Left ventricle myocardium inferior (tissue), 1 donor: ENCODE results near the gene NCF2. TPM values are rescaled to one million over a fixed set of nuclear protein-coding genes. Genes with fewer than 3 reads are reported as not detected.
"Not testable (repeated sequence)": the region's sequence is repeated elsewhere in the genome, so short reads cannot be mapped to it uniquely, and the experiment has no call there.

Experiments
- DNase-seq: peaks from one replicate; pipeline ENCODE4 v3.0.0-alpha.2; 2020
- H3K27ac ChIP-seq: fragments of 200-600 bp; replicated peaks from 2 replicates; pipeline ENCODE4 v1.8.0; 2021
- H3K27me3 ChIP-seq: fragments of 200-600 bp; 2 replicates; pipeline ENCODE4 v1.8.0; 2021; ENCODE audit warnings: low read depth
- H3K36me3 ChIP-seq: fragments of 200-600 bp; 2 replicates; pipeline ENCODE4 v1.8.0; 2021
- H3K4me1 ChIP-seq: fragments of 200-600 bp; 2 replicates; pipeline ENCODE4 v1.8.0; 2021
- H3K4me3 ChIP-seq: fragments of 200-600 bp; 2 replicates; pipeline ENCODE4 v1.8.0; 2021; ENCODE audit warnings: mild to moderate bottlenecking, moderate library complexity
- H3K9me3 ChIP-seq: fragments of 200-600 bp; replicated peaks from 2 replicates; pipeline ENCODE4 v1.8.0; 2021
- intact Hi-C: fragments of 100-400 bp; cut with micrococcal nuclease; formaldehyde crosslinking; loops from one replicate; pipeline ENCODE4 v1.11.0; 2022
- total RNA-seq: library from RNA; stranded (reverse); fragmentation: NEBNext Ultra II Directional; extraction: Animal tissue kit (Norgen Biotek cat#: 25700); gene quantifications from one replicate; pipeline ENCODE4 v1.2.1, GENCODE V29; 2021
- TF ChIP-seq, protein P1 (sequence below): fragments of 200-600 bp; IDR thresholded peaks from 2 replicates; pipeline ENCODE4 v1.8.0; 2021; ENCODE audit warnings: antibody characterized with exemption, mild to moderate bottlenecking, borderline replicate concordance
- donor health status: DM: no; HTN: yes; CAD: no; lungs with severe emphysema.

NCF2 gene
- total RNA-seq, 1 donor from 2014 or later, result 4.5 TPM

DNA sequence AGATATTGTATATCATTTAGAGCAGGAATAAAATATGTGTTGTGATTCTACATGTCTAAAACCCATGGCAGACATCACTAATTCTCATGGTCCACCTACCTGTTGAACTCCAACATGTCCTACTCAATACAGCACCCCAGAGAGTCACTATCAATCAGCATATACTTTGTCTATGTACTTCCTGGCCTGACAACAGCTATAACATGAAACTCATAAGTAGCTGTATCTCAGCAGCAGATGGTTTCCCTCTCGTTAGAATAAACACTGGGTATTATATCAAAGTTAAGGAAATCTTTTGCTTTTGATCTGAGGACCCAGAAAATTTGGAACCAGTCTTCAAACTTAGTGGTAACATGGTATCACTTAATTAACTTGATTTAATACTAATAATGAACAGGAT, 29.5 kb upstream of the NCF2 start:
- H3K27me3 ChIP-seq, result no peaks in the 10 kb centered on the region
- H3K36me3 ChIP-seq, result no peaks in the 10 kb centered on the region
- peaks cover 22% of the 10 kb centered on the region for H3K4me1 ChIP-seq
- H3K9me3 ChIP-seq, result no peaks in the 10 kb centered on the region
- no peak overlapping the region for H3K27ac ChIP-seq
- TF ChIP-seq, protein P1, sequence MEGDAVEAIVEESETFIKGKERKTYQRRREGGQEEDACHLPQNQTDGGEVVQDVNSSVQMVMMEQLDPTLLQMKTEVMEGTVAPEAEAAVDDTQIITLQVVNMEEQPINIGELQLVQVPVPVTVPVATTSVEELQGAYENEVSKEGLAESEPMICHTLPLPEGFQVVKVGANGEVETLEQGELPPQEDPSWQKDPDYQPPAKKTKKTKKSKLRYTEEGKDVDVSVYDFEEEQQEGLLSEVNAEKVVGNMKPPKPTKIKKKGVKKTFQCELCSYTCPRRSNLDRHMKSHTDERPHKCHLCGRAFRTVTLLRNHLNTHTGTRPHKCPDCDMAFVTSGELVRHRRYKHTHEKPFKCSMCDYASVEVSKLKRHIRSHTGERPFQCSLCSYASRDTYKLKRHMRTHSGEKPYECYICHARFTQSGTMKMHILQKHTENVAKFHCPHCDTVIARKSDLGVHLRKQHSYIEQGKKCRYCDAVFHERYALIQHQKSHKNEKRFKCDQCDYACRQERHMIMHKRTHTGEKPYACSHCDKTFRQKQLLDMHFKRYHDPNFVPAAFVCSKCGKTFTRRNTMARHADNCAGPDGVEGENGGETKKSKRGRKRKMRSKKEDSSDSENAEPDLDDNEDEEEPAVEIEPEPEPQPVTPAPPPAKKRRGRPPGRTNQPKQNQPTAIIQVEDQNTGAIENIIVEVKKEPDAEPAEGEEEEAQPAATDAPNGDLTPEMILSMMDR, result no peak
- intact Hi-C loops, result no loop called here
- H3K4me3 ChIP-seq, result no peak overlapping the region
- no peak for DNase-seq

DNA sequence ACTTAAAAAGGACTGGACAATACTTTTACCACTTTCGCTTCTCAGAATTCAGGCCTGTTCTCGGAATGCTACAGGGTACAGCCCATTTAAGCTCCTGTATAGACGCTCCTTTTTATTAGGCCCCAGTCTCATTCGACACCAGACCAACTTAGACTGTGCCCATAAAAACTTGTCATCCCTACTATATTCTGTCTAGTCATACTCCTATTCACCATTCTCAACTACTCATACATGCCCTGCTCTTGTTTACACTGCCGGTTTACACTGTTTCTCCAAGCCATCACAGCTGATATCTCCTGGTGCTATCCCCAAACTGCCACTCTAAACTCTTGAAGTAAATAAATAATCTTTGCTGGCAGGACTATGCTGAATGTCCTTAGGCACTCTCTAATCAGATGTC, 27.9 kb upstream of the NCF2 start:
- H3K9me3 ChIP-seq, H3K4me3 ChIP-seq, DNase-seq, H3K27ac ChIP-seq, H3K36me3 ChIP-seq, intact Hi-C loops, H3K27me3 ChIP-seq: not testable (repeated sequence)
- H3K4me1 ChIP-seq, result peaks cover 14% of the 10 kb centered on the region

DNA sequence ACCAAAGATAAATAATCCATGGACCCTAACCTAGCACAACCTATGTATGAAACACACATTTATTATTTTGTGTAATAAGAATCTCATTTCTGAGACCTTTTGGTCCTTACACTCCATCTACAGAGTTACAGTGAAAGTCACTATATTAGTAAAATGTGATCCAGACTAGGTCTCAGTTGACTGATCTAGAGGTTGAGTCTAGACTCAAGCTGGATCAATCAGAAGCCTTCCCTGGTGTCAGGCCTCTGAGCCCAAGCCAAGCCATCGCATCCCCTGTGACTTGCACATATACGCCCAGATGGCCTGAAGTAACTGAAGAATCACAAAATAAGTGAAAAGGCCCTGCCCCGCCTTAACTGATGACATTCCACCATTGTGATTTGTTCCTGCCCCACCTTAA, 22.7 kb upstream of the NCF2 start:
- H3K27me3 ChIP-seq, H3K9me3 ChIP-seq, H3K27ac ChIP-seq, intact Hi-C loops, DNase-seq, H3K4me3 ChIP-seq, H3K36me3 ChIP-seq: not testable (repeated sequence)
- H3K4me1 ChIP-seq, result peaks cover 27% of the 10 kb centered on the region

DNA sequence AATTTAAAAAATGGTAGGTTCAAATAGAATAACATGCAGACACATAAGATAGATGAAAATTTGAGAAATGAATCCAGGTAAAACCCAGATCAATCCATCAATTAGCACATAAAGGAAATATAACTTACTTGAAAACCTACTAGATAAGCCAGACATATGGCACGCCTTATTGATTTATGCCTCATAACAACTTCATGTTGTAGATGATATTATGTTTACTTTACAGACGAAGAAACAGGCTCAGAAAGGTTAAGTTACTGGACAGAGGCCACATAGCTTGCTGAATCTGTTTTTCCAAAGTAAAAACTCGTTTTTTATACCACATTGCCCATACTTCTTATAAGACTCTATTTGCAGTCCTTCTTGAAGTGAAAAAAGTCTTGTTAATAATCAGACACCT, 22.1 kb upstream of the NCF2 start:
- Histone ChIP-seq H3K27ac (no peak overlapping the region), H3K27me3 (no peaks in the 10 kb centered on the region), H3K4me1 (peaks cover 27% of the 10 kb centered on the region), H3K9me3 (no peaks in the 10 kb centered on the region), H3K4me3 (no peak overlapping the region), H3K36me3 (no peaks in the 10 kb centered on the region)
- intact Hi-C loops, result no loop called here
- DNase-seq, result no peak
- TF ChIP-seq, protein P1, result no peak

DNA sequence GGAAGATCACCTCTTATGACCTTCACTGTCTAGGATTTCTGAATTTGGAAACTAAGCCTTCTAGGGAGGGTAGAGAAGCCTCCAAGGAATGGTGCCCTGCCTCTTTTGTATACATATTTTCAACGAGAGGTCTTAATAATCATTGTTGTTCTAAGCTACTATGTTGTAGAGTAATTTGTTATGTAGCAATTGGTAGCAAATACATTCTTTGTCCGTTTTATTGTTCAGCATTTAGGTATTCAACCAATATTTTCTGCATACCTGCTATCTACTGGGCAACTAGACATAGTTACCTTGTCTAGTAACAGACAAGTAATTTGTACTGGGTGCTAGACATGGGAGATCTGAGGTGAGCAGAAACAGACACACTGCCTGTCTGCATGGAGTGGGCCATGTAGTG, 20.8 kb upstream of the NCF2 start:
- Histone ChIP-seq H3K27me3 (no peaks in the 10 kb centered on the region), H3K27ac (no peak overlapping the region), H3K4me3 (no peak overlapping the region), H3K9me3 (no peaks in the 10 kb centered on the region), H3K36me3 (no peaks in the 10 kb centered on the region), H3K4me1 (peaks cover 27% of the 10 kb centered on the region)
- TF ChIP-seq, protein P1, result no peak
- intact Hi-C loops, result no loop called here
- no peak for DNase-seq

DNA sequence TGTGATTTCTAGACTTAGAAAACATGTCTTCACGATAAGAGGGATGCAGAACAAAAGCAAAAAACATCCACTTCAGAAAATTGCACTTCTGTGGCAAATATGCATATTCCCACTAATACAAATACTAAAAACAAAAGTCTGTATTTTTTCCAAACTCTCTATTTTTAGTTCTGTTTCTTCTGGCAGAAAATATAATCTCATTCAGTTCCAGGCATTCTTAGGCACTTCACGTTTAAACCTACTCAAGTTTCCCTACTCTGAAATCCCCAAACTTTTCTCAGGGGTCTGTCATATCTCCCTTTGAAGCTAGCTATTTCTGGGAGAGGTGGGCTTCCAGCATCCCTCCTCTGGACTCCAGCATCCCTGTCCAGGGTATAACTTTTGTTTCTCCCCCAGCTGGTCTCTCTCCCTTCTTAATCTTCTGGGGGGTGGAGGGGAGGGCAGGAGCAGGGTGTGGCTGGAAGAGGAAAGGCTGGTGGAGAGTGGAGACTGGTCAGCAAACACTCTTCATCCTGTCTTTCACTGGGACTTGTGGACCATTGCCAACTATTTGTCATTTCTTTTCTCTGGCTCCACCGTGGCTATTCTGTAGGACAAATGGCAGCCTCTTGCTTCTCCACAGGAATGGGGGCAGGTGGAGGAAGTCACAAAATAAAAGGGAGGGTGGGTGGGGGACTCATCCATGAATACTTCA, 19.6 kb upstream of the NCF2 start:
- peaks cover 27% of the 10 kb centered on the region for H3K4me1 ChIP-seq
- peak overlapping the region; percentile 72 for H3K27ac ChIP-seq
- no peak overlapping the region for H3K4me3 ChIP-seq
- no peaks in the 10 kb centered on the region for H3K27me3 ChIP-seq
- no peak for DNase-seq
- H3K36me3 ChIP-seq, result no peaks in the 10 kb centered on the region
- H3K9me3 ChIP-seq, result no peaks in the 10 kb centered on the region
- TF ChIP-seq, protein P1, result no peak
- intact Hi-C loops, result loop anchor here (10.0 kb wide), 1 partner anchor 145 kb away; no protein-coding TSS in a partner anchor
